ENCODE results near the gene CXCR4.
"Not testable (repeated sequence)": the region's sequence is repeated elsewhere in the genome, so short reads cannot be mapped to it uniquely, and the experiment has no call there.

Gene CXCR4

DNA sequence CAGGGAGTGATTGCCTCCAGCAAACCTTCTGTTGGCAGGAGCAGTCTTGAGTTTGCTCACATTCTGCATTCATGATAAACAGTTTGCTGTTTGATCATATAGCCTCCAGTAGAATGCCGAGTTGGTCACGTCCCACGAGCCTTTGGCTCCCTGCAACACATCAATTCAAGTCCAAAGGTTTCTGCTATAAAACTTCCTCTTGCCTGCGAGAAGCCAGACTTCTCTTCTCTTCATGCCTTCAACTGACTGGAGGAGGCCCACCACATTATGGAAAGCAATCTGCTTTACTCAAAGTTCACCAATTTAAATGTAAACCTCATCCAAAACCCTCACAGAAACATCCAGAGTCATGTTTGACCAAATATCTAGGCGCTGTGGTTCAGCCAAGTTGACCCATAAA lies 40.8 kb downstream of the CXCR4 start:
- no peak for DNase-seq (ENCODE audit: low read depth in 2 of 2)

DNA sequence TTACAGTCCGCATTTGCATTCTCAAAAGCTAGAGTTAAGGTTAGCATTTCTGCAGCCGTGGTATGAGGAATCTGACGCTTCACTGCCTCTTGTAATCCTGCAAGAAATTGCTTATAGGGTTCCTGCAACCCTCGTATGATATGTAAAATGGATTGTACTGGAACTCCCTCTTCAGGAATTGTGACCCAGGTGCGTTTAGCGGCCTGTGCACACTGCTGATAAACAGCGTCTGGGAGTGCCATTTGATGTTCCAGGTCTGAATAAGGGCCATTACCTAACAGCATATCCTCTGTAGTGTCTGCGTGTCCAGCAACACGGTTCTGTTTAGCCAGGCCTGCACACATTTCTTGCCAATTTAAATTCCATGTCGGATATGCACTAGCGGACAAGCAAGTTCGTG lies 42.5 kb downstream of the CXCR4 start:
- no peak for DNase-seq (ENCODE audit: low read depth in 2 of 2)

DNA sequence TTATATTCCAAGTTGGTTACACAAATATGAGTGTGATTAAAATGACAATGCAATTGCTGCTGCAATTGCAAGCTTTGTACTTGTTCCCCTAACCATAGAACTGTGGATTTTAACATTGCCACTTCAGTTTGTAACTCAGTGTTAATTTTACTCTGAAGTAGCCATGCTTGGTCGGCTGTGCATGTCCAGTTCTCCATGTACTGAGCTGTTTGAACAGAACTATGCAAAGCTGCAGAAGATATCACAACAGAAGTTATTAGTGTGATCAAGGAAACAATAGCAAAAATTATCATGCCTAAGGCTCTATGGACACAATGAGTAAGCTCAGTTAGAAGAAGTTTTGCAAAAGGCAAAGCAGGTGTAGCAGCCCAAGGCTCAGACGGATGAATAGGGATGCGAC lies 45.3 kb downstream of the CXCR4 start:
- no peak for DNase-seq (ENCODE audit: low read depth in 2 of 2)

DNA sequence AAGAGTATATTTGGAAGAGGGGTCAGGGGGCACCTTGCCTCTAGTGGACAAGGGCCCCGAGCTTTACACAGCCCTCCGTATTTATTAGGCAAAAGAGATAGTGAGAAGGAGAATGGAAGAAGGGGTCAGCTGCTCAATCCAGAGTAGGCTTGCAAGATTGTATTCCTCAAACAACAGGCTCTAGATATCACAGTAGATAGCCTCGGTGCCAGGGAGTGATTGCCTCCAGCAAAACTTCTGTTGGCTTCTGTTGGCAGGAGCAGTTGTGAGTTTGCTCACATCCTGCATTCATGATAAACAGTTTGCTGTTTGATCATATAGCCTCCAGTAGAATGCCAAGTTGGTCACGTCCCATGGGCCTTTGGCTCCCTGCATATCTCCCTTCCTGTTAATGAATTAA lies 46.1 kb downstream of the CXCR4 start:
- not testable (repeated sequence) for DNase-seq (ENCODE audit: low read depth in 2 of 2)

DNA sequence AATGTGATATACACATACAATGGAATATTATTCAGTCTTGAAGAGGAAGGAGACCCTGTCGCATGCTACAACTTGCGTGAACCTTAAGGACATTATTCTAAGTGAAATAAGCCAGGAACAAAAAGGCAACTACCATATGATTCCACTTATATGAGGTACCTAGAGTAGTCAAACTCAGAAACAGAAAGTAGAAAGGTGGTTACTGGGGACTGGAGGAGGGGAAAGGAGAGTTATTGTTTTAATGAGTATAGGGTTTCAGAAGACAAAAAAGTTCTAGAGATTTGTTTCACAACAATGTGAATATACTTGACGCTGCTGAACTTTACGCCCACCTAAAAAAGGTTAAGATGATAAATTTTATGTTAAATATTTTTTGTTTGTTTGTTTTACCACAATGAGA lies 47.0 kb downstream of the CXCR4 start:
- no peak for DNase-seq (ENCODE audit: low read depth in 2 of 2)

DNA sequence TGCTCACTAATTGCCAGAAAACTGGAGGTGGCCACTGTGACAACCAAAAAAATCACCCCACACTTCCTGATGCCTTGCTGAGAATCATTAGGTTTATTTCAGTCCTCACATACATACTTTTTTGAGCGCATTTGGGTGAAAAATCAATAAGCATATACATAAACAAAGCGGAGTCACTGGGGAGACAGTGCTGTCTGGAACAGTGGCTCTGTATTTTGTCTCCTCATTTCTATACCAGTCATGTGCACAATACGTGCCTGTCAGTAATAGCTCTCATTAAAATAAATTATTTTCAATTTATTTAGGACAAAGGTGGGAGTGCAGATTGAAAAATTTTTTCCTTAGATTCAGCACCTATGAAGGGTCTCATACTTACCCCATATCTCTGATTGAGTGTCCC lies 48.2 kb downstream of the CXCR4 start:
- DNase-seq (ENCODE audit: low read depth in 2 of 2): no peak

DNA sequence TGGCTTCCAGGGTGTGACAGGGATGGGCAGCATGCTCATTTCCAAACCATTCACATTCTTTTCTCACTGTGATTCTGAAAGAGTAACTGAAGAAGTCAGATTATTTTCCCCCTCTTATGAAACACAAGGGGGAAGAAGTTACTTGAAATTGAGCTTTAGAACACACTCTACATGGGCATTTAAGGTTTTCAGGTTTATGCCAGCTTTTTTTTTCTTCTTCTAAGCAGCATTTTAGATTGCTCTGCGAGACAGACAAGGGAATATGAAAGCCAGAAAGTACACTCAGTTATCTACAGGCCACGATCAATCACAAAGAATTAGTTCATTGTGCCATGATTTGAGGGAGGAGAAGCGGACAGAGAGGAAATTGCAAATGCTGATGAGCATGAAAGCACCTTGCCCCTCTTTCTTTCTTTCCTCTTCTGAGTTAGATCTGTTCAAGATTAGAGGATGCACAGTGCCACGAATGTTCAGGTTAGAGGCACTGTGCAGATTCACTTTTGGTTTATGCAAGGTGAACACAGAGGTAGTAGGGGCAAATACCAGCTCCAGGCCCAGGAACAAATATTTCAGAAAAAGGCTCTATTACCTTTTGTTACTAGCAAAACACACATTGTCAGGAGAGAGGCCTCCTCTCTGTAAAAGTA lies 49.2 kb downstream of the CXCR4 start:
- no peak for DNase-seq (ENCODE audit: low read depth in 2 of 2)

DNA sequence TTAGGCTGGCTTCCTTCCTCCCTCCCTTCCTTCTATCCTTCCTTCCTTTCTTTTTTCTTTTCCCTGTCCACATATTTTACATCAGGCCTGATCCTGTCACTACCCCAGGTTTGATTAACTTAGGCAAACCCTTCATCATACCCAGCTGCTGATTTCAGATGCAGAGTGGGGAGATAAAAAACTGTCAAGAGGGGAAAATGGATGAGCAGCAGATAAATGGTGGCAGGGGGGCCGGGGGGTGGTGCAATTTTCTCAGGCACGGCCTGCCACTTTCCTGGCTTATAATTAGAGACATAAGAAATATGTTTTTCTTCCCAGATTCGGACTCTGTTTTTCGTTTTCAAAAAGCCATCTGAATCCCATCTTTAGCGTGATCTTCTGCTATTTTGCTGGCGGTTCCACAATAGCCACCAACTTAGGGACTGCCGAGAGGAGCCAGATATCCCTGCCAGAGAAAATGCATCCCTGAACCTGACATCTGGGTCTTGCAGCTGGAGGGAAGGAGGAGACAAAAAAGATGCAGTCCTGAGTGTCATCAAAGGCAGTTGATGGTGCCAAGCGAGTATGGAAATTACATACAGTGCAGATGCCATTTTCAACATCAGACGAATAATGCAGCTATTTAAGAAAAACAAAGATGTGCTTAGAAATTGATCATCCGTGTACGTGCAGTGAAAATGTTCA lies 49.9 kb downstream of the CXCR4 start:
- DNase-seq (ENCODE audit: low read depth in 2 of 2): no peak

DNA sequence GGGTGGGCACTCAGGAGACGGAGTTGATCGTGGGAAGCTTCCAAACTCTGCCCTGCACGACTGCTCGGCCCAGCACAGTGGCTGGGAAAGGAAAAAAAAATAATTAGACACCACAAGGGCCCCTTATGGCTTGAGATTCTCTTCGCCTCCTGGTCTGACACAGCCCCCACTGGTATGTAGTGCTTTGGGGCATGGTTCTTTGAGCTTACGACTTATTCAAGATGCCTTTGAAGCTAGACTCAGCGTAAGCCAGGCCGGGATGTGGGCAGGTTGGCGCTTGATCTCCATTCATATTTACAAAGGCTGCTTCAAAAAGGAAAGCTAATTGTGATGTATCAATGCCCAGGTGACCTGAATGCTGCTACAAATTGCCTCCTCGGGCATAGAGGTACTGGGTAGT lies 50.5 kb downstream of the CXCR4 start:
- DNase-seq (ENCODE audit: low read depth in 2 of 2): no peak

DNA sequence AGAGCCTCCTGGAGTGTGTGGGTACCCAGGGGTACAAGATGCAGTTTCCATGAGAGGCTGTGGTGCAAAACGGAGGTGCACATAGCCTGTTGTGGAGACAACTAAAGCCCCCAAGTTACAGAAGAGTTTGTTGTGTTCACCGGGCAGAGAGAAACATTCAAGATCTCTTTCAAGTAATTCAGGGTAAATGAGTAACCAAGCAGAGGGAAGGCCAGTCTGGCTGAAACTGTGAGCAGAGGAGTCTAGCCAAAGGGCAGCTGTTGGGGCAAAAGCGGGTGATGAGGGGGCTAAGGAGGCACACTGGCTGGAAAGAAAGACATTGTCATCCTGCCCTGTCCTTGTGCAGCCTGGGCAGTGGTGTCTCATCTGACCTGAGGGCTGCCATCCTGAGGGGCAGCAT lies 52.0 kb downstream of the CXCR4 start:
- no peak for DNase-seq (ENCODE audit: low read depth in 2 of 2)

DNA sequence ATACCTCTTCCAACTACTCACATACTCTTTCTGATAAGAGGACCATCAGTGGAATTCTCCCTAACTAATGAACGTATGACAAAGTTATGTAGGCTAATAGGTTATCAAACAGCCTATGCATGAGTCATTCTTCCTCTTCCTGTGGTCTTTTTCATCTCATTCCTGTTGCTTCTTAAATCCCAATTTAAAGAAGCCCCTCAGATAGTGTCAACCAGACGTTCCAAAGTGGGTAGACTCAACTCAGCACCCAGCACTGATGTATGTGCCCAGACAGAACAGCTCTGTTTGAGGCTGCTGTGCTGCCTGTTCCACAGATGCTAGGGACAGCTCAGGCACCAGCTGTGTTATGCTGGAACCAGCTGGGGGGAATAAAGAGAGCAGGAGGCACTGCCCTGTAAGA lies 52.6 kb downstream of the CXCR4 start:
- DNase-seq (ENCODE audit: low read depth in 2 of 2): no peak

All from stimulated activated CD4-positive, alpha-beta T cell treated with anti-CD3 and anti-CD28 coated beads, Interleukin-15, amount 100 ng/mL, for 48 hours (primary cell).